ENCODE measurements around the gene C17orf107. TPM values are rescaled to one million over a fixed set of nuclear protein-coding genes. Genes with fewer than 3 reads are reported as not detected.

C17orf107 gene
- total and polyA plus RNA-seq, 2 of the 13 experiments (the other 11 are each of a cell fraction or from before 2014, with no cell fraction given): 0.20 to 0.59 TPM

- TF ChIP-seq PRDM15 (CRISPR knock-in tag; IDR thresholded peaks at IDR 0.05): no peak
- no peak for TF ChIP-seq SETDB1 (CRISPR knock-in tag; IDR thresholded peaks at IDR 0.05; ENCODE audit: borderline replicate concordance)
- TF ChIP-seq TBP (CRISPR knock-in tag; IDR thresholded peaks at IDR 0.05): no peak
- TF ChIP-seq HIC2 (CRISPR knock-in tag; IDR thresholded peaks at IDR 0.05; ENCODE audit: low read depth): no peak
- TF ChIP-seq FOXA3 (CRISPR knock-in tag; IDR thresholded peaks at IDR 0.05): no peak
- TF ChIP-seq ZIK1 (CRISPR knock-in tag; IDR thresholded peaks at IDR 0.05; ENCODE audit: borderline replicate concordance, low read depth): no peak
- TF ChIP-seq NFRKB (IDR thresholded peaks at IDR 0.05): no peak
- TF ChIP-seq DRAP1 (CRISPR knock-in tag; IDR thresholded peaks at IDR 0.05): no peak
- no peak for TF ChIP-seq ZNF703 (CRISPR knock-in tag; IDR thresholded peaks at IDR 0.05; ENCODE audit: borderline replicate concordance)
- no peak for TF ChIP-seq MTA1 (CRISPR knock-in tag; IDR thresholded peaks at IDR 0.05; ENCODE audit: borderline replicate concordance)
- no peak for TF ChIP-seq EEA1 (CRISPR knock-in tag; IDR thresholded peaks at IDR 0.05; ENCODE audit: borderline replicate concordance)
- TF ChIP-seq ZNF784 (CRISPR knock-in tag; IDR thresholded peaks at IDR 0.05; ENCODE audit: borderline replicate concordance): no peak
- TF ChIP-seq ZNF503 (CRISPR knock-in tag; IDR thresholded peaks at IDR 0.05): peak; percentile 8; the same call in 1 of the 2 replicates
- TF ChIP-seq GABPA (IDR thresholded peaks at IDR 0.05; ENCODE audit: low read depth, low read length): peak; percentile 41
- TF ChIP-seq GABPA (CRISPR knock-in tag; IDR thresholded peaks at IDR 0.05; ENCODE audit: low read depth): peak; percentile 52; the same call in 1 of the 2 replicates
- no peak for TF ChIP-seq PRDM10 (CRISPR knock-in tag; IDR thresholded peaks at IDR 0.05; ENCODE audit: low read depth)
- no peak for TF ChIP-seq NR2F6 (IDR thresholded peaks at IDR 0.05)
- no peak for TF ChIP-seq NR2F6 (CRISPR knock-in tag; IDR thresholded peaks at IDR 0.05)
- TF ChIP-seq CBX5 (CRISPR knock-in tag; IDR thresholded peaks at IDR 0.05; ENCODE audit: borderline replicate concordance): no peak
Observed at GRCh38 chr17:4948931-4949320, 49.6 kb downstream of the C17orf107 start (continued).

Data from HepG2 (cell line).